Activated CD8-positive, alpha-beta memory T cell treated with anti-CD3 and anti-CD28 coated beads, Interleukin-2, amount 50 U/mL, for 24 hours (primary cell): ENCODE results near the gene KDM4C.
A peak's percentile ranks its signal among the peaks of the same experiment; 100 is the strongest.

Source experiments
- DNase-seq: peaks from one replicate; pipeline ENCODE4 v3.0.0-alpha.2; 2020; ENCODE audit errors: extremely low read depth

The KDM4C gene

DNA sequence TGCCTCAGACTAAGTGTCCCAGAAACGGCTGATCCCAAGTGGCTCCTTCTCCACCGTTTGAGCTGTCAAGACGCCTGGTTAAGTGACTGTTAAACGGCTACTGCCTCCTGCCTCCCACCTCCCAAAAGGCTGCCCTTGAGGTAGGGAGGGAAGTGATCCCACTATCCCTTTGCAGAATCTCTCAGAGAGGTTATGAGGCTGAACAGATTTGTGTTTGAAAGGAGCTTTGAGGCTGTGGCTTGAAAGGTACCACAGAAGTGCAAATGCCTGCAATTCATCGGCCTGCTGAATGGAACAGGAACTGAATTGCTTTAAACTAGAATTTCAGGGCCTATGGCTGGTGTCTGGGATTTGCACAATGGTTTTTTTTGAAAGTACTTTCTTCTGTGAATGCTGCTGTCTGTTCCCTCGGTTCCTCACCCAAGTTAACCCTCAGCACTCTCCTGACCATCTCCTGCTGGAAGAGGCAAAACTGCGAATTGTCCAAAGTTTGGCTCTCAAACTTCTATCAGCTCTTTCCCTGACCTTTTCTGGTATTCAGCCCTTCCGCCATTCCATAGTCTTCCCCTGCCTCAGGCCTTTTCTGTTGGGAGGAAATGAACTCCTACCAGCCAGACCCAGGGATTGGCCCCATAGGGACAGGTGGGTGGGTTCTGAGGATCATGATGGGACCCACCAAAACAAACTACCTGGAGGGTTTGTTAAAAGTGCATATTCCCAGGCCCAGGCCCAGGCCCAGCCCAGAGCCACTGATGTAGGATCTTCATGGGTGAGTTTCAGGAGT, 453.3 kb downstream of the KDM4C start:
- no peak for DNase-seq

GRCh38 chr9:7211657-7212056, 453.9 kb downstream of the KDM4C start:
- DNase-seq, result no peak

DNA sequence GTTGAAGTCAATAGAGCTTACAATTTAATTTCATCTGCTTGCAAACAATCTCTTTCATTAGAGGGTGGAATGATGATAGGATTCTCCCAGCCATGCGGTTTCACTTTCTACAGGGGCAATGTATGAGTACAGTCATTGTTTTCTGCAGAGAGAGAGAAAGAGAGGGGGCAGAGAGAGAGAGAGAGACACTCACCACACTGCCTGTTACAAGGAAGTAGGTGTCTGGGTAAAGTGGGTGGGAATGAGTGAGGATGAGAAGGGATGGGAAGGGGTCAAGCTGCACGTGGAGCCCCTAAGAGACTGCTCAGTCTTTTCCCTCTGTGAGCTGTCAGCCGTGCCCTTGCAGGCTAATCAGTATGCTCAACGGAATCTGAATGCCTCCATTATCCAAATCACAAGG, 454.3 kb downstream of the KDM4C start:
- DNase-seq, result no peak

- peak; percentile 3 for DNase-seq
Measured at GRCh38 chr9:7216004-7216841, 458.4 kb downstream of the KDM4C start.

DNA sequence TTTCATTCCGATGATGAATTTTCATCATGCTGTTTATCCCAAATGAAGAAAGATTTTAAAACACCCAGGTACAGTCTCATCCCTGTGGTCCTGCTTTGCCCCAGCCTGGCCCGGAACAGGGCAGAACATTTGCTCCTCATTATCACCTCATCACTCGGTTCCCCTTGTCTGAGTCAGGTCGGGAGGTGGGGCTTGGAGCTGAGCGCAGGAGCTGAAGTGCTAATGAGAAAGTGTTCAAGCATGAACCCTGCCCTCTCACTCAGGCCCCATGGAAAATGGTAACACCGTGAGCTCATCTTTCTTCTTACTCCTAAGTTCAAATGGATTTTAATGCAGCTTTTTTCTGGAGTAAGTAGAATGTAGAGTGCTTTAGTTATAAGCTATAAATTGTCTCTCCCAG, 466.2 kb downstream of the KDM4C start:
- DNase-seq, result no peak
